Stimulated activated CD4-positive, alpha-beta T cell treated with anti-CD3 and anti-CD28 coated beads, TNF-alpha, amount 100 ng/mL, for 1 hour (primary cell): ENCODE measurements around the gene CUL1.

Source experiments
- DNase-seq, 3 donors: peaks; one replicate each; pipeline ENCODE4 v3.0.0-alpha.2; 2020; ENCODE audit warnings: low read depth in 3 of 3, low spot score in 1 of 3

The CUL1 gene

DNA sequence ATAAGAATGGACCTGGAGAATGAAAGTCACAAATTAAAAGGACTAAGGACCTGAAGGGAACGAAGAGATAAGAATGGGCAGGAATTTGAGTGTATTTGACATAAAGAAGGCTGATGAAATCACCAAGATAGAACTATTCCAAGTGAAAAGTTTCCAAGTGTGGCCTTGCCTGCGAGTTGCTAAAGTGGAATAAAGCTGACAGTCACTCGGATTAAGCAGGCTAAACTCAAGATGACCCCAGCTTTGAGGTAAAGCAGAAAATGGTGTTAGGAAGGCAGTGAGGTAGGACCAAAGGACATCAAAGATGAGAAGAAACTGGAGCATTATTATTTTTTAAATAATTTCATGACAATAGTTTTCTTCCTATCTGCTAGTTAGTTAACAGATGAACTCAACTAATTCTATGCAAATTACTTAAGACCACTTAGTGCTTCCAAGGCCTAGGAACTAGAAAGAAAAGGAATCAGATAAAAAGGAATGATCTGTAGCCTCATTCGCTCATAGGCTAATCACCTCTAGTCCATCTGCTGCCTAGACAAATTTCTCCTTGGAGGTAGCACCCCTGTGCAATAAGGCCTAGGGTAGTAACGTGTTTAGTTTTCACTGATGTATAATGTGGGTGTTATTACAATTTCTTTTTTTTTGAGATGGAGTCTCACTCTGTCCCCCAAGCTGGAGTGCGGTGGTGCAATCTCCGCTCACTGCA, 150.8 kb downstream of the CUL1 start:
- DNase-seq, result no peak

DNA sequence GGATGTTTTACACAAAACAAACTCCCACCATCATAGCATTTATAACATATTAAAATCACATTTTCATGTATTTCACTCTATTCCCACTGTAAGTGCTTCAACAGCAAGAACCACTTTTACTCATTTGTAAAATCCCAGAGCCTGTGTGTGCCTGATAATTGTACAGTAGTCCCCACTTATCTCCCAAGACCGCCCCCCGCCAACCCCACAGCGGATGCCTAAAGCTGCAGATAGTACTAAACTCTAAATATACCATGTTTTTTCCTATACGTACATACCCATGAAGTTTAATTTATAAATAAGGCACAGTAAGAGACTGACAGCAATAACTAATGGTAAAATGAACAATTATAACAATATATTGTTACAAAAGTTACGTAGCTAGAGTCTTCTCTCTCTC, 151.9 kb downstream of the CUL1 start:
- no peak for DNase-seq
